HepG2 (cell line): Measurements from ENCODE around the gene USP12. TPM values are rescaled to one million over a fixed set of nuclear protein-coding genes. Genes with fewer than 3 reads are reported as not detected.

Experiments
- ATAC-seq: fragments of 200-7000 bp; cut with Tn5 transposase; 3 replicates; pipeline ENCODE4 v1.9.1; 2020; ENCODE audit warnings: mild to moderate bottlenecking, moderate library complexity
- BruUV-seq: library from RNA; stranded (reverse); fragments of 400-500 nt; replicated peaks from 2 replicates; lab custom pipeline; 2021; lab: Mats Ljungman, UMichigan
- CTCF ChIA-PET: fragments of 300-600 bp; formaldehyde crosslinking; extraction: SDS; loops from one replicate; lab custom pipeline; 2021; ENCODE audit warnings: low total read pairs, inconsistent platforms, low intra/inter-chr PET ratio; lab: Yijun Ruan, JAX
- POLR2A ChIA-PET: fragments of 350-600 bp; sonication (Branson Sonifier 250); formaldehyde crosslinking; loops from one replicate; lab custom pipeline; 2020; ENCODE audit warnings: antibody characterized with exemption, inconsistent platforms; lab: Yijun Ruan, JAX
- DNase-seq: peaks from one replicate; pipeline ENCODE4 v3.0.0-alpha.2; 2015; ENCODE audit warnings: low spot score
- FAIRE-seq: peaks from 3 replicates; lab custom pipeline; 2011; peaks lifted over from hg19 to GRCh38; lab: Jason Lieb, UNC
- H2AFZ ChIP-seq: one replicate; pipeline ENCODE4 v1.6.1; 2011; ENCODE audit warnings: low read length, inconsistent platforms
- H3K27ac ChIP-seq: fragments of 300-600 bp; 3 replicates; pipeline ENCODE4 v1.8.0; 2011; ENCODE audit warnings: mixed run types, mild to moderate bottlenecking, mixed read lengths, low read length, inconsistent platforms; ENCODE audit not compliant: insufficient read depth; ENCODE audit errors: extremely low read length
- H3K27me3 ChIP-seq, 2 experiments: fragments of 200-600 bp in 1 of 2; 2 replicates in 1 of 2; 3 replicates in 1 of 2; pipeline versions ENCODE4 v1.6.0 to v1.8.0; 2011; ENCODE audit warnings: low read length in 2 of 2, mild to moderate bottlenecking in 2 of 2, moderate library complexity in 2 of 2, inconsistent platforms in 1 of 2; ENCODE audit not compliant: insufficient read depth in 2 of 2, control insufficient read depth in 1 of 2
- H3K36me3 ChIP-seq, 2 experiments: fragments of 200-600 bp in 1 of 2; replicated peaks in 1 of 2; 2 replicates in 1 of 2; 3 replicates in 1 of 2; pipeline versions ENCODE4 v1.5.1 to v1.8.0; 2011; ENCODE audit warnings: low read length in 2 of 2, inconsistent platforms in 1 of 2; ENCODE audit not compliant: insufficient read depth in 2 of 2, control insufficient read depth in 1 of 2
- H3K4me1 ChIP-seq: 2 replicates; pipeline ENCODE4 v1.5.1; 2012; ENCODE audit warnings: low read length, inconsistent platforms; ENCODE audit not compliant: insufficient read depth
- H3K4me2 ChIP-seq: 2 replicates; pipeline ENCODE4 v1.6.0; 2011; ENCODE audit warnings: low read depth, low read length, inconsistent platforms
- H3K4me3 ChIP-seq, 3 experiments: fragments of 200-600 bp in 1 of 3; sonication (generic), shearing (Covaris generic) in 1 of 3; replicated peaks in 1 of 3; 2 replicates each; pipeline ENCODE4 v1.5.1; 2011 to 2016; ENCODE audit warnings: low read length in 3 of 3, inconsistent platforms in 2 of 3, low read depth in 2 of 3, mild to moderate bottlenecking in 2 of 3, control low read depth in 1 of 3, mixed read lengths in 1 of 3; ENCODE audit not compliant: insufficient read depth in 1 of 3
- H3K79me2 ChIP-seq: one replicate; pipeline ENCODE4 v1.6.1; 2011; ENCODE audit warnings: low read length, inconsistent platforms; ENCODE audit not compliant: insufficient read depth
- H3K9ac ChIP-seq: 2 replicates; pipeline ENCODE4 v1.6.0; 2011; ENCODE audit warnings: mild to moderate bottlenecking, low read depth, low read length, inconsistent platforms; ENCODE audit not compliant: insufficient read depth
- H3K9me3 ChIP-seq: 2 replicates; pipeline ENCODE4 v1.5.1; 2012; ENCODE audit warnings: mild to moderate bottlenecking, low read length
- H4K20me1 ChIP-seq: 2 replicates; pipeline ENCODE4 v1.6.0; 2011; ENCODE audit warnings: inconsistent platforms, mild to moderate bottlenecking, low read length, moderate library complexity; ENCODE audit not compliant: insufficient read depth
- ATF2 ChIP-seq: sonication (generic); formaldehyde crosslinking; IDR thresholded peaks from 2 replicates; pipeline ENCODE4 v1.4.0; 2020; ENCODE audit warnings: missing genetic modification reagents
- BRCA1 ChIP-seq: sonication (generic); formaldehyde crosslinking; IDR thresholded peaks from 2 replicates; pipeline ENCODE4 v1.4.0; 2020; ENCODE audit warnings: missing genetic modification reagents
- CENPX ChIP-seq: sonication (generic); formaldehyde crosslinking; IDR thresholded peaks from 2 replicates; pipeline ENCODE4 v1.9.0; 2021; ENCODE audit warnings: mild to moderate bottlenecking, missing genetic modification reagents, moderate library complexity
- HDAC1 ChIP-seq: sonication (generic); formaldehyde crosslinking; IDR thresholded peaks from 2 replicates; pipeline ENCODE4 v1.5.1; 2020; ENCODE audit warnings: mild to moderate bottlenecking, missing genetic modification reagents
- JARID2 ChIP-seq: sonication (generic); formaldehyde crosslinking; IDR thresholded peaks from 2 replicates; pipeline ENCODE4 v1.8.1; 2023; ENCODE audit warnings: missing genetic modification reagents, inconsistent platforms; ENCODE audit not compliant: insufficient replicate concordance
- NCOA5 ChIP-seq: sonication (generic); formaldehyde crosslinking; IDR thresholded peaks from 2 replicates; pipeline ENCODE4 v1.4.0; 2020; ENCODE audit warnings: missing genetic modification reagents
- PTBP1 ChIP-seq: fragments of 200-400 bp; formaldehyde crosslinking; IDR thresholded peaks from 2 replicates; pipeline ENCODE4 v1.6.1; 2018; ENCODE audit warnings: low read length, low read depth; ENCODE audit not compliant: poor library complexity, severe bottlenecking
- RXRA ChIP-seq: sonication (generic); formaldehyde crosslinking; IDR thresholded peaks from 2 replicates; pipeline ENCODE4 v1.5.1; 2020; ENCODE audit warnings: missing genetic modification reagents
- SIX1 ChIP-seq: sonication (generic); formaldehyde crosslinking; IDR thresholded peaks from 2 replicates; pipeline ENCODE4 v1.4.0; 2020; ENCODE audit warnings: missing genetic modification reagents, borderline replicate concordance
- ZMAT5 ChIP-seq: sonication (generic); formaldehyde crosslinking; IDR thresholded peaks from 2 replicates; pipeline ENCODE4 v1.5.0; 2020; ENCODE audit warnings: mild to moderate bottlenecking, low read depth, missing genetic modification reagents, borderline replicate concordance
- ZNF3 ChIP-seq: IDR thresholded peaks from 2 replicates; pipeline ENCODE4 v1.7.0; 2017; ENCODE audit warnings: inconsistent platforms
- ZNF570 ChIP-seq: sonication (generic); formaldehyde crosslinking; IDR thresholded peaks from 2 replicates; pipeline ENCODE4 v1.4.0; 2020; ENCODE audit warnings: mild to moderate bottlenecking, missing genetic modification reagents, borderline replicate concordance
- ZNF616 ChIP-seq: sonication (generic); formaldehyde crosslinking; IDR thresholded peaks from 2 replicates; pipeline ENCODE4 v1.5.0; 2020; ENCODE audit warnings: low read depth, mild to moderate bottlenecking, missing genetic modification reagents
- WGBS: methylation state at CpG from one replicate; pipeline ENCODE4 v1.1.6; 2017; ENCODE audit warnings: low lambda C conversion rate; 5-methylcytosine and 5-hydroxymethylcytosine counted together
- in situ Hi-C: cut with HindIII; loops from 2 replicates; pipeline ENCODE4 v1.10.0; 2017; ENCODE audit warnings: low pct_unique_long_range_greater_than_20kb; ENCODE audit not compliant: extremely low pct_ligation_motif_present
- intact Hi-C: fragments of 100-400 bp; cut with micrococcal nuclease; formaldehyde crosslinking; loops from one replicate; pipeline ENCODE4 v1.10.0; 2022; ENCODE audit not compliant: unreplicated experiment
- polyA plus RNA-seq, 8 experiments: library from polyadenylated mRNA; depleted of rRNA in 3 of 8; stranded (reverse) in 7 of 8; unstranded in 1 of 8; fragments of >200 nt; fragmentation: Illumina TruSeq in 4 of 8; extraction: Trizol in 4 of 8; gene quantifications; 2 replicates each; pipeline versions ENCODE4 v1.2.1 to v1.2.3, GENCODE V29; 2011 to 2016; ENCODE audit warnings: low read depth in 4 of 8, missing spikeins in 1 of 8, mixed read lengths in 1 of 8; ENCODE audit not compliant: insufficient read depth in 1 of 8
- total RNA-seq, 5 experiments: library from RNA; depleted of rRNA; stranded (reverse); fragments of >200 nt; fragmentation: Illumina TruSeq; extraction: Trizol; gene quantifications; 2 replicates each; pipeline ENCODE4 v1.2.3, GENCODE V29; 2016; ENCODE audit warnings: low read depth in 1 of 5

The USP12 gene
- total and polyA plus RNA-seq, 2 of the 13 experiments (the other 11 are each of a cell fraction or from before 2014, with no cell fraction given) = 9.8 to 19.5 TPM

- Histone ChIP-seq H4K20me1 (no peaks in the 10 kb centered on the region), H3K79me2 (no peaks in the 10 kb centered on the region), H3K36me3 (no peaks in the 10 kb centered on the region), H3K27me3 (peaks cover 1 to 4% of the 10 kb centered on the region in 2 experiments; a peak in 3 of 5 replicates), H3K27ac (no peak overlapping the region), H2AFZ (no peak overlapping the region), H3K9ac (no peak overlapping the region), H3K4me2 (no peak overlapping the region), H3K4me1 (no peaks in the 10 kb centered on the region), H3K4me3 (no peak overlapping the region), H3K9me3 (no peaks in the 10 kb centered on the region)
- intact Hi-C loops (no loop called here), in situ Hi-C loops (no loop called here)
- ATAC-seq = no peak
- no peak for TF ChIP-seq SIX1 (CRISPR knock-in tag)
- TF ChIP-seq CENPX (CRISPR knock-in tag) = no peak
- TF ChIP-seq NCOA5 (CRISPR knock-in tag) = no peak
- 0% methylated on average over 1 of the region's 1 CpG for WGBS
- CTCF ChIA-PET = no interaction called here
- POLR2A ChIA-PET = no interaction called here
- BruUV-seq = no TSS peak
- FAIRE-seq = no peak
- no peak for DNase-seq
Measured at GRCh38 chr13:27200413-27201070, 28.9 kb upstream of the USP12 start.

GRCh38 chr13:27199696-27200095 is 28.1 kb upstream of the USP12 start:
- CTCF ChIA-PET = no interaction called here
- Histone ChIP-seq H2AFZ (no peak overlapping the region), H4K20me1 (no peaks in the 10 kb centered on the region), H3K9me3 (no peaks in the 10 kb centered on the region), H3K79me2 (no peaks in the 10 kb centered on the region), H3K36me3 (no peaks in the 10 kb centered on the region), H3K4me3 (no peak overlapping the region), H3K4me1 (no peaks in the 10 kb centered on the region), H3K9ac (no peak overlapping the region), H3K4me2 (no peak overlapping the region), H3K27ac (no peak overlapping the region), H3K27me3 (peaks cover 1 to 4% of the 10 kb centered on the region in 2 experiments; a peak in 4 of 5 replicates)
- 51% methylated on average over 2 of the region's 2 CpGs for WGBS
- FAIRE-seq = no peak
- intact Hi-C loops (no loop called here), in situ Hi-C loops (no loop called here)
- no peak for DNase-seq
- POLR2A ChIA-PET = no interaction called here
- no peak for ATAC-seq
- no TSS peak for BruUV-seq
- TF ChIP-seq ZMAT5 (CRISPR knock-in tag) = no peak
- no peak for TF ChIP-seq ZNF570
- no peak for TF ChIP-seq RXRA
- TF ChIP-seq ZNF3 = no peak
- TF ChIP-seq ZNF616 = no peak
- no peak for TF ChIP-seq PTBP1
- TF ChIP-seq BRCA1 (CRISPR knock-in tag) = no peak
- TF ChIP-seq JARID2 = no peak
- TF ChIP-seq HDAC1 (CRISPR knock-in tag) = no peak
- no peak for TF ChIP-seq ATF2 (CRISPR knock-in tag)
